H9 (cell line): ENCODE measurements around the gene CLINT1. TPM values are rescaled to one million over a fixed set of nuclear protein-coding genes. Genes with fewer than 3 reads are reported as not detected.

Source experiments
- DNase-seq: peaks from one replicate; pipeline ENCODE4 v3.0.0-alpha.2; 2017
- H2AFZ ChIP-seq: one replicate; pipeline ENCODE4 v1.6.1; 2013; ENCODE audit warnings: mild to moderate bottlenecking, low read length, control low read depth, moderate library complexity
- H2AK5ac ChIP-seq: 2 replicates; pipeline ENCODE4 v1.6.1; 2013; ENCODE audit warnings: low read length, control low read depth, mixed read lengths; ENCODE audit not compliant: insufficient read length
- H2BK120ac ChIP-seq: one replicate; pipeline ENCODE4 v1.6.1; 2013; ENCODE audit warnings: low read depth, mild to moderate bottlenecking, low read length, control low read depth, inconsistent platforms; ENCODE audit not compliant: poor library complexity, severe bottlenecking
- H2BK12ac ChIP-seq: 2 replicates; pipeline ENCODE4 v1.6.1; 2013; ENCODE audit warnings: low read length, control low read depth, mixed read lengths, low read depth; ENCODE audit not compliant: insufficient read length
- H2BK15ac ChIP-seq: 2 replicates; pipeline ENCODE4 v1.6.1; 2013; ENCODE audit warnings: low read depth, low read length, control low read depth
- H2BK20ac ChIP-seq: one replicate; pipeline ENCODE4 v1.6.1; 2013; ENCODE audit warnings: low read depth, mild to moderate bottlenecking, low read length, control low read depth, inconsistent platforms; ENCODE audit not compliant: poor library complexity, severe bottlenecking
- H2BK5ac ChIP-seq: 2 replicates; pipeline ENCODE4 v1.6.1; 2013; ENCODE audit warnings: low read length, control low read depth, mixed read lengths; ENCODE audit not compliant: insufficient read length
- H3K14ac ChIP-seq: 2 replicates; pipeline ENCODE4 v1.6.1; 2013; ENCODE audit warnings: low read length, control low read depth; ENCODE audit not compliant: insufficient read depth
- H3K18ac ChIP-seq: 2 replicates; pipeline ENCODE4 v1.6.1; 2013; ENCODE audit warnings: low read depth, mild to moderate bottlenecking, mixed read lengths, low read length, control low read depth; ENCODE audit not compliant: insufficient read length
- H3K23ac ChIP-seq: 2 replicates; pipeline ENCODE4 v1.6.1; 2013; ENCODE audit warnings: low read length, control low read depth, mixed read lengths, low read depth; ENCODE audit not compliant: insufficient read length
- H3K23me2 ChIP-seq: 2 replicates; pipeline ENCODE4 v1.6.1; 2013; ENCODE audit warnings: low read depth, mild to moderate bottlenecking, mixed read lengths, low read length, control low read depth; ENCODE audit not compliant: insufficient read length, poor library complexity, severe bottlenecking
- H3K27ac ChIP-seq: 2 replicates; pipeline ENCODE4 v1.5.1; 2013; ENCODE audit warnings: low read length, control low read depth, mixed read lengths, low read depth; ENCODE audit not compliant: insufficient read length
- H3K27me3 ChIP-seq: 2 replicates; pipeline ENCODE4 v1.6.1; 2013; ENCODE audit warnings: low read length, control low read depth, inconsistent platforms; ENCODE audit not compliant: insufficient read depth
- H3K4ac ChIP-seq: 2 replicates; pipeline ENCODE4 v1.6.1; 2013; ENCODE audit warnings: low read depth, mild to moderate bottlenecking, control low read depth, inconsistent platforms, low read length, moderate library complexity
- H3K4me1 ChIP-seq: 2 replicates; pipeline ENCODE4 v1.6.1; 2013; ENCODE audit warnings: low read length, control low read depth, inconsistent platforms; ENCODE audit not compliant: insufficient read depth
- H3K4me2 ChIP-seq: 2 replicates; pipeline ENCODE4 v1.6.1; 2013; ENCODE audit warnings: low read length, control low read depth, mixed read lengths; ENCODE audit not compliant: insufficient read length, insufficient read depth
- H3K56ac ChIP-seq: 2 replicates; pipeline ENCODE4 v1.6.1; 2013; ENCODE audit warnings: low read depth, mild to moderate bottlenecking, mixed read lengths, low read length, control low read depth; ENCODE audit not compliant: insufficient read length
- H3K79me1 ChIP-seq: 2 replicates; pipeline ENCODE4 v1.6.1; 2013; ENCODE audit warnings: low read depth, mild to moderate bottlenecking, moderate library complexity, low read length, control low read depth, inconsistent platforms; ENCODE audit not compliant: insufficient read depth, poor library complexity, severe bottlenecking
- H3K79me2 ChIP-seq: 2 replicates; pipeline ENCODE4 v1.6.1; 2013; ENCODE audit warnings: low read length, control low read depth, inconsistent platforms; ENCODE audit not compliant: insufficient read depth
- H3K9ac ChIP-seq: 2 replicates; pipeline ENCODE4 v1.6.1; 2013; ENCODE audit warnings: low read length, control low read depth, mixed read lengths; ENCODE audit not compliant: insufficient read length; ENCODE audit errors: extremely low read depth
- H3K9me3 ChIP-seq: one replicate; pipeline ENCODE4 v1.6.1; 2013; ENCODE audit warnings: low read depth, low read length, inconsistent platforms; ENCODE audit not compliant: control insufficient read depth
- H3T11ph ChIP-seq: one replicate; pipeline ENCODE4 v1.6.1; 2013; ENCODE audit warnings: mild to moderate bottlenecking, low read length, control low read depth, inconsistent platforms
- H4K20me1 ChIP-seq: one replicate; pipeline ENCODE4 v1.6.1; 2013; ENCODE audit not compliant: control insufficient read depth, insufficient read length, insufficient read depth
- H4K5ac ChIP-seq: 2 replicates; pipeline ENCODE4 v1.6.1; 2013; ENCODE audit warnings: low read depth, mild to moderate bottlenecking, mixed read lengths, low read length, control low read depth; ENCODE audit not compliant: insufficient read length
- H4K8ac ChIP-seq: replicated peaks from 2 replicates; pipeline ENCODE4 v1.6.1; 2013; ENCODE audit warnings: low read length, control low read depth, mixed read lengths, low read depth; ENCODE audit not compliant: insufficient read length
- H4K91ac ChIP-seq: 2 replicates; pipeline ENCODE4 v1.6.1; 2013; ENCODE audit warnings: low read depth, mild to moderate bottlenecking, moderate library complexity, mixed read lengths, low read length, control low read depth; ENCODE audit not compliant: insufficient read length
- H3K27ac Mint-ChIP-seq, 3 experiments: 2 replicates in 2 of 3; 3 replicates in 1 of 3; pipeline ENCODE4 v1.8.0; 2020 to 2021; ENCODE audit warnings: mixed read lengths in 3 of 3, mild to moderate bottlenecking in 1 of 3, moderate library complexity in 1 of 3
- H3K27me3 Mint-ChIP-seq: 2 replicates; pipeline ENCODE4 v1.8.0; 2021; ENCODE audit warnings: low read depth, mild to moderate bottlenecking, moderate library complexity, mixed read lengths
- H3K36me3 Mint-ChIP-seq, 3 experiments: 2 replicates in 2 of 3; 3 replicates in 1 of 3; pipeline ENCODE4 v1.8.0; 2020 to 2021; ENCODE audit warnings: low read depth in 3 of 3, mixed read lengths in 3 of 3; ENCODE audit not compliant: insufficient read depth in 1 of 3
- H3K4me1 Mint-ChIP-seq, 2 experiments: 2 replicates each; pipeline ENCODE4 v1.8.0; 2020; ENCODE audit warnings: mixed read lengths in 2 of 2
- H3K4me3 Mint-ChIP-seq, 2 experiments: 2 replicates in 1 of 2; 3 replicates in 1 of 2; pipeline ENCODE4 v1.8.0; 2020 to 2021; ENCODE audit warnings: mild to moderate bottlenecking in 2 of 2, mixed read lengths in 2 of 2, moderate library complexity in 1 of 2
- H3K9me3 Mint-ChIP-seq, 2 experiments: 2 replicates in 1 of 2; 3 replicates in 1 of 2; pipeline ENCODE4 v1.8.0; 2020; ENCODE audit warnings: mild to moderate bottlenecking in 2 of 2, mixed read lengths in 2 of 2, moderate library complexity in 1 of 2
- WGBS: extraction: QIAGEN DNeasy Blood & Tissue Kit; methylation state at CpG from one replicate; pipeline ENCODE4 v1.1.7; 2013; ENCODE audit warnings: missing lambda C conversion rate, low lambda C conversion rate, mixed read lengths; ENCODE audit not compliant: insufficient read length; ENCODE audit errors: extremely low coverage; 5-methylcytosine and 5-hydroxymethylcytosine counted together
- total RNA-seq: library from RNA; stranded (reverse); gene quantifications from 2 replicates; pipeline ENCODE4 v1.2.1, GENCODE V29; 2021
- TF ChIP-seq, protein P1 (sequence below): fragments of 200-600 bp; sonication (generic); conservative IDR thresholded peaks from 3 replicates; pipeline ENCODE4 v1.8.0; 2021; ENCODE audit warnings: antibody characterized with exemption, mild to moderate bottlenecking

The CLINT1 gene
- total RNA-seq, 1 experiment from 2014 or later = 79.1 TPM

DNA sequence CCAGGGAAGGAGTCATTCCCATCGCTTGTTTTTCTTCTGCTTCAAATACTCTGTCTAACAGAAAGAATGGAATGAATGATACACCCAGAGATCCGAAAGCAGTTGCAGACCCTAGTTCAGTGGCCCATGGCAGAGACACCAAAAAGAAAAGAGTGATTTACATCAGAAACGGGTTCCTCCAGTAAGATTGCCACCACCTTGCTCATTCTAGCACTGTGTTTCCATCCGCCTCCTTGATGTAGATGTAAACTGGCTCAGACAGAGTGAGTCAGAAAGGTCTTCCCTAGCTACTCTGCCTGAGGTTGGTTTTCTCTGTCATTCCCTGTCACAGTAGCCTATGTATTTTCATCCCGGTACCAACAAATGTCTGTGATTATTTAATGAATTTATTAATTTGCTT is 15.9 kb upstream of the CLINT1 start:
- no peak overlapping the region for H2BK12ac ChIP-seq
- H3K36me3 Mint-ChIP-seq = peaks cover 0 to 2% (median 0%) of the 10 kb centered on the region in 3 experiments; a peak in 1 of 7 replicates
- H3K79me2 ChIP-seq = no peaks in the 10 kb centered on the region
- H2BK15ac ChIP-seq = no peak overlapping the region
- no peak overlapping the region for H3K27ac ChIP-seq
- peaks cover 7% of the 10 kb centered on the region; the same call in 1 of the 2 replicates for H3K27me3 Mint-ChIP-seq
- H3K4me3 Mint-ChIP-seq = no peak overlapping the region
- peaks cover 3 to 8% of the 10 kb centered on the region in 2 experiments; a peak in 2 of 4 replicates for H3K4me1 Mint-ChIP-seq
- no peaks in the 10 kb centered on the region for H4K20me1 ChIP-seq
- no peaks in the 10 kb centered on the region for H3K4me1 ChIP-seq
- H3K4me2 ChIP-seq = no peak overlapping the region
- H3K79me1 ChIP-seq = no peaks in the 10 kb centered on the region
- no peak overlapping the region for H2BK120ac ChIP-seq
- no peak overlapping the region for H4K5ac ChIP-seq
- no peak overlapping the region for H2AK5ac ChIP-seq
- H3K9me3 Mint-ChIP-seq = peaks cover under 1 to 4% of the 10 kb centered on the region in 2 experiments; a peak in 2 of 5 replicates
- no peak overlapping the region for H2AFZ ChIP-seq
- TF ChIP-seq, protein P1, sequence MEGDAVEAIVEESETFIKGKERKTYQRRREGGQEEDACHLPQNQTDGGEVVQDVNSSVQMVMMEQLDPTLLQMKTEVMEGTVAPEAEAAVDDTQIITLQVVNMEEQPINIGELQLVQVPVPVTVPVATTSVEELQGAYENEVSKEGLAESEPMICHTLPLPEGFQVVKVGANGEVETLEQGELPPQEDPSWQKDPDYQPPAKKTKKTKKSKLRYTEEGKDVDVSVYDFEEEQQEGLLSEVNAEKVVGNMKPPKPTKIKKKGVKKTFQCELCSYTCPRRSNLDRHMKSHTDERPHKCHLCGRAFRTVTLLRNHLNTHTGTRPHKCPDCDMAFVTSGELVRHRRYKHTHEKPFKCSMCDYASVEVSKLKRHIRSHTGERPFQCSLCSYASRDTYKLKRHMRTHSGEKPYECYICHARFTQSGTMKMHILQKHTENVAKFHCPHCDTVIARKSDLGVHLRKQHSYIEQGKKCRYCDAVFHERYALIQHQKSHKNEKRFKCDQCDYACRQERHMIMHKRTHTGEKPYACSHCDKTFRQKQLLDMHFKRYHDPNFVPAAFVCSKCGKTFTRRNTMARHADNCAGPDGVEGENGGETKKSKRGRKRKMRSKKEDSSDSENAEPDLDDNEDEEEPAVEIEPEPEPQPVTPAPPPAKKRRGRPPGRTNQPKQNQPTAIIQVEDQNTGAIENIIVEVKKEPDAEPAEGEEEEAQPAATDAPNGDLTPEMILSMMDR = no peak
- H4K91ac ChIP-seq = no peak overlapping the region
- no peak overlapping the region for H3K23ac ChIP-seq
- no peak overlapping the region for H3K27ac Mint-ChIP-seq
- H3K23me2 ChIP-seq = no peaks in the 10 kb centered on the region
- no peak overlapping the region for H3K18ac ChIP-seq
- no peak overlapping the region for H4K8ac ChIP-seq
- DNase-seq = no peak
- H3K56ac ChIP-seq = no peak overlapping the region
- H3T11ph ChIP-seq = no peak overlapping the region
- WGBS = no CpG with 5 or more reads among the region's 5 CpGs
- H3K4ac ChIP-seq = no peak overlapping the region
- no peak overlapping the region for H2BK5ac ChIP-seq
- no peaks in the 10 kb centered on the region for H3K9me3 ChIP-seq
- no peak overlapping the region for H3K9ac ChIP-seq
- no peak overlapping the region for H2BK20ac ChIP-seq
- no peaks in the 10 kb centered on the region for H3K27me3 ChIP-seq
- no peak overlapping the region for H3K14ac ChIP-seq
